Esophagus squamous epithelium (tissue), 4 donors: Measurements from ENCODE around the gene P2RY14.

Source experiments
- POLR2A ChIP-seq, 4 donors: fragments of 450-650 bp; IDR thresholded peaks; one replicate each; pipeline ENCODE4 v1.6.1; 2017; ENCODE audit warnings: antibody characterized with exemption in 4 of 4, mild to moderate bottlenecking in 4 of 4, moderate library complexity in 3 of 4
- TF ChIP-seq, protein P1 (sequence below), 6 experiments: fragments of 450-650 bp in 4 of 6; fragments of 200-600 bp in 2 of 6; sonication (generic) in 2 of 6; IDR thresholded peaks; one replicate each; pipeline ENCODE4 v1.5.1; 2016 to 2019; ENCODE audit warnings: antibody characterized with exemption in 6 of 6, mild to moderate bottlenecking in 4 of 6, moderate library complexity in 4 of 6

DNA sequence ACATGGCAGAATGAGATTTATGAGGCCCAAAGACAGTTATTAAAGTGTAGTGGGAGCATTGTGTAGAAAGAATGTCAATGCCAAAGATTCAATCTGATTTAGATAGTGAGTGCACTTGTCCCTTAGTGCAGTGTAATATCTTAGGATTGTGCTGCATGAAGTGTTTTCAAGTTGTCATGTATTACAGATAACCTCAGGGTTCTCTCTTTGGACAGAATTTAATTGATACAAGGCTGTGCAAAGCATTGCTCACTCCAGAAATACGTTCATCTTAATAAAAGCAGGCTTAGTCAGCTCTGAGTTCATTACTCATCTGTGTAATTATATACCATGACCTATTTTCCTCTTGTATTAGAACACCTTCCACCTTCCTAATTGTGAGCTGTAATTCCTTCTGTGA, 59.3 kb downstream of the P2RY14 start:
- TF ChIP-seq, protein P1, sequence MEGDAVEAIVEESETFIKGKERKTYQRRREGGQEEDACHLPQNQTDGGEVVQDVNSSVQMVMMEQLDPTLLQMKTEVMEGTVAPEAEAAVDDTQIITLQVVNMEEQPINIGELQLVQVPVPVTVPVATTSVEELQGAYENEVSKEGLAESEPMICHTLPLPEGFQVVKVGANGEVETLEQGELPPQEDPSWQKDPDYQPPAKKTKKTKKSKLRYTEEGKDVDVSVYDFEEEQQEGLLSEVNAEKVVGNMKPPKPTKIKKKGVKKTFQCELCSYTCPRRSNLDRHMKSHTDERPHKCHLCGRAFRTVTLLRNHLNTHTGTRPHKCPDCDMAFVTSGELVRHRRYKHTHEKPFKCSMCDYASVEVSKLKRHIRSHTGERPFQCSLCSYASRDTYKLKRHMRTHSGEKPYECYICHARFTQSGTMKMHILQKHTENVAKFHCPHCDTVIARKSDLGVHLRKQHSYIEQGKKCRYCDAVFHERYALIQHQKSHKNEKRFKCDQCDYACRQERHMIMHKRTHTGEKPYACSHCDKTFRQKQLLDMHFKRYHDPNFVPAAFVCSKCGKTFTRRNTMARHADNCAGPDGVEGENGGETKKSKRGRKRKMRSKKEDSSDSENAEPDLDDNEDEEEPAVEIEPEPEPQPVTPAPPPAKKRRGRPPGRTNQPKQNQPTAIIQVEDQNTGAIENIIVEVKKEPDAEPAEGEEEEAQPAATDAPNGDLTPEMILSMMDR (IDR thresholded peaks at IDR 0.05), result no peak
- no peak for TF ChIP-seq POLR2A (IDR thresholded peaks at IDR 0.05)
